HG03103 (cell line): Measurements from ENCODE around the gene KCNAB1.

ENCODE experiments used
- ATAC-seq: cut with Tn5 transposase; IDR thresholded peaks from one replicate; pipeline ENCODE4 v1.9.1; 2021; ENCODE audit warnings: low read depth; ENCODE audit not compliant: unreplicated experiment

Gene KCNAB1

GRCh38 chr3:156516284-156516683 lies 395.9 kb downstream of the KCNAB1 start:
- ATAC-seq = no peak

DNA sequence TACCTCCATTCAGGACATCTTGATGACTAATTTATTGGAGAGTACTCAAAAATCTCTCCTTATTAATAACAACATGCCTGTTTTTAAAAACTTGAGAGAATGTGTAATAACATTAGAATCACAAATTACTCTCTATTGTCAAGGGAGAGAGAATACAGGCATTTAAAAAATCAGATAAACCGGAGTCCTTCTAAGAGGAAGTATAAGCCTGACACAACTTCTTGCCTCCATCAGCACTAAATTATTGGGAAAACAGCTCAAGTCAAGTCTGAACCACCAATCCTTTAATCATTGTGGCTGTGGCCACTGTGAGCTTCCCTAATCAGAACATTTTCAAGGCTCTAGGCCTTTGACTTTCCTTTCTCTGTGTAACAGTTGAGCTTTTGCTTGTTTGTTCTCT lies 396.6 kb downstream of the KCNAB1 start:
- ATAC-seq = no peak

DNA sequence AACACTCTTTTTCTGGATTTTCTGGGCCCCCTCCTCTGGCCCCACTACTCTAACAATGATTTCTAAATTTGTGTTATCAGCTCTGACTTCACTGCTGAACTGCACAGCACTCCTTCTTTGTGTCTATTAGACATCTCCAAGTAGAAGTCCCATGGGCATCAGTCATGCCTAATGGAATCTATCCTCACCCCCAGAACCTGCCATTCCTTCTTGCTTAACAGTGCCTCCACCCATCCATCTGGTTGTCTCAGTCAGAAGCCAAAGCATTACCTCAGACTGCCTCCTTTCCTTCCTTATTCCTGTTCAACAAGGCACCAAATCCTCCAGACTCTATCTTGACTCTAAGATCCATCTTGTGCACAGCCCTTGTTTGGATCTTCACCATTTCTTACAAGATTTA lies 398.3 kb downstream of the KCNAB1 start:
- ATAC-seq = no peak

GRCh38 chr3:156519758-156520162 lies 399.4 kb downstream of the KCNAB1 start:
- ATAC-seq = peak; percentile 40

DNA sequence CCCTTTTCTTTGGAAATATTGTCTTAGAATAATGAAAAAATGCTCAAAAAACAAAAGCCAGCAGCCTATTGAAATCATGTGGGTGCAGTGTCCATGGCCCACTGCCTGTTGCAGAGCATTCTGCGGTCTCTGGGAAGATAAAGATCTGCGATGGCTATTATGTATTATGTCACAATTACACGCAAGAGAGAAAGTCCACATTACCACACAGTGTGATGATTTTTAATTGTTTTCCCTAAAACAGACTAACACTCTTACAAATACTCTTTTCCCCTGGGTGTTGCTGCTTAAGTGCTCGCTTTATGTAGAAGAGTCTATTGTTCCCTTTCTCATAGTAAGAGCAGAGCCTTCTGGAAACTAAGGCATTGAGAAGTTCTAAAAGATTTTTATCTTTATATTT lies 402.3 kb downstream of the KCNAB1 start:
- no peak for ATAC-seq

DNA sequence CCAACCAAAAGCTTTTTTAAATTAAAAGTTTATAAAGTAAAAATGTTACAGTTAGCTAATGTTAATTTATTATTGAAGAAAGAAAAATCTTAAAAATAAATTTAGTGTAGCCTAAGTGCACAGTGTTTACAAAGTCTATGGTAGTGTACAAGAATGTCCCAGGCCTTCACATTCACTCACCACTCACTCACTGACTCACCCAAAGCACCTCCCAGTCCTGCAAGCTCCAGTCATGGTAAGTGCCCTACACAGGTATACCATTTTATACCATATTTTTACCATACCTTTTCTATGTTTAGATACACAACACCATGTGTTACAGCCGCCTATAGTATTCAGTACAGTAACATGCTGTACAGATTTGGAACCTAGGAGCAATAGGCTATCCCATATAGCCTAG lies 405.4 kb downstream of the KCNAB1 start:
- ATAC-seq = no peak

DNA sequence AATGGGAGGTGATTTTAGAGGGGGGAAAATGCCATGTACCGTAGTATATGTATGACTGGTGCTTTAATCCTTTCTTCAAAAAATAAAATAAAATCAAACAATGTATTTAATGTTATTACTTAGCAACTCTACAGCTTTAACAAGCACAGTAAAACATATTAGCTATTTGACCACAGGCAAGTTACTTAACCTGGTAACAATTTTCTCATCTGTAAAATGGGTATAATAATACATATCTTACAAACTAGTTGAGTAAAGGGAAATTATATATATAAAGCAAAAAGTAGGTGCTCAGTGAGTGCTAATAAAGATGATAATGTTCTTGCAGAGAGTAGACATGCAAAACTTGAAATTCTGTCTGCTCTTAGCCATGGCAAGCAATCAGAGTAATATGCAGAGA lies 406.7 kb downstream of the KCNAB1 start:
- no peak for ATAC-seq

GRCh38 chr3:156530980-156531379 lies 410.6 kb downstream of the KCNAB1 start:
- no peak for ATAC-seq

DNA sequence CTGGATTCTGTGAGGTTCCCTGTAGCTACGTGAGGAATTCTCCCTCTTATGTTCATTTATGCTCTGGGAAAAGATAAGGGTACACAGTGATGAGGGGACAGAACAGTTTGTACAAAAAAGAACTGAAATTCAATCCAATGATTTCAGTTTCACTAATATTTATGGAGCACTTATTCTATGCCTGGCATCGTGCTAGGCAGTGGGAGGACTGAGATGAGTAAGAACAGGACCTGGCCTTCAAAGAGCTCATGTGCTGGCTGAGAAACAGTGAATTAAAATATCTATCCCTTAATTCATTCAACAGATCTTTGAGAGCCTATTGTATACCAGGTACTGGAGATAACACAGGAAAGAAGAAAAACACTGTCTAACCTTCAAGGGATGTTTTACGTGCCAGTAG lies 412.4 kb downstream of the KCNAB1 start:
- ATAC-seq = no peak

GRCh38 chr3:156533205-156533604 lies 412.8 kb downstream of the KCNAB1 start:
- no peak for ATAC-seq

GRCh38 chr3:156535162-156535627 lies 414.8 kb downstream of the KCNAB1 start:
- no peak for ATAC-seq

GRCh38 chr3:156535798-156536197 lies 415.4 kb downstream of the KCNAB1 start:
- ATAC-seq = no peak

DNA sequence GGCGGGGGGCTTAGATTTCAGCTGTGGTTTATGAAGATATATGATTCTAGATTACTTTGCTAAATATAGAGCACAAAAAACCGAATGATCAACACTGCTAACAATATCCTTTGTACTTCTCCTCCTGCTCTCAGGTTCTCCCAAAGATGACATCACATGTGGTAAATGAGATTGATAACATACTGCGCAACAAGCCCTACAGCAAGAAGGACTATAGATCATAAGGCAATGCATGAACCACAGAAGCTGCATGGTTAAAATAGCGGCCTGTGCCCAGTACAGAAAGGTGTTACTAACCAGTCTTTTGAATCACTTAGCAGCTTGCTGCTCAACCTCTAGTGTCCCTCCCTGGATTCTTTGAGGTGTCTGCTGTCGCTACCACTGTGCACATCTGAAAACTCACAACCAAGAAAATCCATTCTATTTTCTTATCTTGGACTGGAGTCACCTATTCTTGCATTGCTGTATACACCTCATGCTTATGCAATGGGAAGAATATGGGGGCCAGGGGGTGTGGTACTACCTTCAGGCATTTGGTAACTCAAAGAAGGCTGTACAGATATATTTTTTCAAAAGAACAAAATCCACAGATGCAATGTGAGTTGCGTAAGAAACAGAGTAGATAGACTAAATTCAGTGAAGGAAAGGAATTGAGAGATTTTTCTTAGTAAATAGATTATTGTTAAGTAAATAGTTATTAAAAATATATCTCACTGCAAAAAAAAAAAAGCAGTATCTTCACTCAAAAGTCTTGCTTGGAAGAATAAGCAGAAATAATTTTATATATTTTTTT lies 416.3 kb downstream of the KCNAB1 start:
- no peak for ATAC-seq

GRCh38 chr3:156539051-156539450 lies 418.7 kb downstream of the KCNAB1 start:
- ATAC-seq = no peak

DNA sequence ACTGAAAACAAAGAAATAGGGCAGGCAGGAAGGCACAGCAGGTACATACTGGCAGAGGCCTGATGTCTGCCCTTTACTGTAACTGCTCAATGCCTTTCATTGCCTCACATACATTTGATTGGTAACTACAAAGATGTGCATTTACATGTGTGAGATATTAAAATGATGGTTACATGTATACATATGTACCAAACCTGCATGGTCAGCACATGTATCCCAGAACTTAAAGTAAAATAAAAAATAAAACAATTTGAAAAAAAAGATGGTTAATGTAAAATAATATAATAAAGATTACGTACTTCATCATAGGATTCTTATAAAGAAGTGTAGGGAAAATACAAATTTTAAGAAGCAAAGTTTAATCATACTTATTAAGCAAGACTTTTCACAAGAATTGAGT lies 419.4 kb downstream of the KCNAB1 start:
- no peak for ATAC-seq

- ATAC-seq = no peak
Measured at GRCh38 chr3:156542101-156543042, 422.0 kb downstream of the KCNAB1 start.

- ATAC-seq = no peak
Measured at GRCh38 chr3:156543043-156543555, 422.7 kb downstream of the KCNAB1 start.

DNA sequence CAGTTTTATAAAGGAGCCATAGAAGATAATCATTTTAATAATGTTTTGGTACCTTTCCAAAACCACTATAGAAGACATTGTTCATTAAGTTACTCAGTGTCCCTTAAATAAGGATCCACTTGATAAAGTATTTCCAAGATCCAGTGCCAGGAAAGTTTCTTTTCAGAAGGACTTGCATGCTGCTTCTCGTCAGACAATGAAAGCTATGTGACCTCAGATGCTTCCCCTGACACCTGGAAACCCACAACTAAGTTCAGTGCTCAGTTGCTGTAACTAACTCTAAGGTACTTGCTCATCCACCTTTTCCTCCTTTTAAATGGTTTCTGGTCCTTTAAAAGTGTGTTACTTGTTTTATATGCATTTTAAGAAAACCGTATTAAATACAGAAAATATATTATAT lies 427.3 kb downstream of the KCNAB1 start:
- ATAC-seq = no peak

GRCh38 chr3:156548041-156548687 lies 427.8 kb downstream of the KCNAB1 start:
- no peak for ATAC-seq

DNA sequence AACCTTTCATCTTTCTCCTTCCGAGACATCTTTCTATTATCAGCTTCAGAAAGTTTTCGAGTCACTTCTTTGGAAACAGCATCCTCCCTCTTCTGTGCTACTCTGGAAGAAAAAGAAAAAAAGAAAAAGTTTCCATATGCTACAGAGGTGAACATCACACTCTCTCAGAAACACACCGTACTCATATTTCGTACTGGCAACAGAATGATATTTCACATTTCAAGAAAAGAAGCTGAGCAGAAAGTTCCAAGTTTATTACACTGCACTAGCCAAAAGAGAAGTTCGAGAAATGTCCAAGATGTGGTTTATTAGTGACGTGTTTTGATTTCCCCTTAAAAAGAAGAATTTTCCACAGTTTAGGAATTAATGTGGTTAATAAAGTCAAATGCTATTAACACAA lies 428.5 kb downstream of the KCNAB1 start:
- no peak for ATAC-seq

GRCh38 chr3:156551261-156551660 lies 430.9 kb downstream of the KCNAB1 start:
- no peak for ATAC-seq
